Cardiac fibroblast (primary cell): Measurements from ENCODE around the gene SPACDR.

Experiments used
- DNase-seq, 2 donors: peaks; one replicate each; pipeline versions ENCODE4 v3.0.0 to v3.0.0-alpha.2; 2010; ENCODE audit warnings: low read depth in 2 of 2
- H3K4me3 ChIP-seq, 2 donors: replicated peaks in 1 of 2; 1 replicate in 1 of 2; 2 replicates in 1 of 2; pipeline ENCODE4 v1.5.1; 2011; ENCODE audit warnings: low read depth in 2 of 2, low read length in 2 of 2, mild to moderate bottlenecking in 2 of 2, moderate library complexity in 1 of 2
- CTCF ChIP-seq: IDR thresholded peaks from one replicate; pipeline ENCODE4 v1.5.1; 2011; ENCODE audit warnings: low read depth, mild to moderate bottlenecking, low read length, inconsistent platforms

The SPACDR gene

GRCh38 chr7:100483722-100484672 is 19.9 kb upstream of the SPACDR start, which contains the start of gene NYAP1:
TSS of gene NYAP1 (plus strand) at chr7:100483927. CDS start at chr7:100485312, 1,385 bp downstream.
- no peak for TF ChIP-seq CTCF
- H3K4me3 ChIP-seq = peak within 1 kb of the TSS; percentile 59
- DNase-seq = peak; percentile 43 to 75

- peak; percentile 36 for TF ChIP-seq CTCF
- peak; percentile 37 to 66 for DNase-seq
Measured at GRCh38 chr7:100483090-100483721, 19.1 kb upstream of the SPACDR start.

GRCh38 chr7:100482728-100483089 is 18.6 kb upstream of the SPACDR start:
- TF ChIP-seq CTCF = no peak
- peak overlapping the region; percentile 53 to 59 for H3K4me3 ChIP-seq
- DNase-seq = no peak

More at GRCh38 chr7:100483090-100483721, 19.1 kb upstream of the SPACDR start:
- peak overlapping the region; percentile 59 for H3K4me3 ChIP-seq

- no peak for DNase-seq
- H3K4me3 ChIP-seq = no peak overlapping the region
- TF ChIP-seq CTCF = no peak
Measured at GRCh38 chr7:100481466-100481865, 17.4 kb upstream of the SPACDR start.

GRCh38 chr7:100478958-100479660 is 15.0 kb upstream of the SPACDR start, which contains the start of gene TSC22D4:
TSS of gene TSC22D4 (minus strand) at chr7:100479214. CDS start at chr7:100478038, 1,176 bp downstream.
- DNase-seq = peak; percentile 94 to 98
- TF ChIP-seq CTCF = no peak
- peak within 1 kb of the TSS; percentile 90 to 97 for H3K4me3 ChIP-seq

GRCh38 chr7:100477871-100478267 is 13.8 kb upstream of the SPACDR start:
- DNase-seq = no peak
- H3K4me3 ChIP-seq = peak overlapping the region; percentile 90 to 97
- TF ChIP-seq CTCF = no peak
